ENCODE measurements around the gene NUP93. TPM values are rescaled to one million over a fixed set of nuclear protein-coding genes. Genes with fewer than 3 reads are reported as not detected.
A peak's percentile ranks its signal among the peaks of the same experiment; 100 is the strongest.

NUP93 gene
- total RNA-seq, 4 donors from 2014 or later, result 27.3 to 195 (median 31.4) TPM

- DNase-seq, result no peak
- Histone ChIP-seq H3K9me3 (no peaks in the 10 kb centered on the region), H3K27me3 (no peaks in the 10 kb centered on the region), H3K4me3 (no peak overlapping the region), H3K4me1 (no peaks in the 10 kb centered on the region), H3K27ac (no peak overlapping the region), H3K36me3 (no peaks in the 10 kb centered on the region)
- no peak for TF ChIP-seq POLR2A (IDR thresholded peaks at IDR 0.05)
These were observed 11.5 kb downstream of the NUP93 start for GRCh38 chr16:56741399-56741798.

DNA sequence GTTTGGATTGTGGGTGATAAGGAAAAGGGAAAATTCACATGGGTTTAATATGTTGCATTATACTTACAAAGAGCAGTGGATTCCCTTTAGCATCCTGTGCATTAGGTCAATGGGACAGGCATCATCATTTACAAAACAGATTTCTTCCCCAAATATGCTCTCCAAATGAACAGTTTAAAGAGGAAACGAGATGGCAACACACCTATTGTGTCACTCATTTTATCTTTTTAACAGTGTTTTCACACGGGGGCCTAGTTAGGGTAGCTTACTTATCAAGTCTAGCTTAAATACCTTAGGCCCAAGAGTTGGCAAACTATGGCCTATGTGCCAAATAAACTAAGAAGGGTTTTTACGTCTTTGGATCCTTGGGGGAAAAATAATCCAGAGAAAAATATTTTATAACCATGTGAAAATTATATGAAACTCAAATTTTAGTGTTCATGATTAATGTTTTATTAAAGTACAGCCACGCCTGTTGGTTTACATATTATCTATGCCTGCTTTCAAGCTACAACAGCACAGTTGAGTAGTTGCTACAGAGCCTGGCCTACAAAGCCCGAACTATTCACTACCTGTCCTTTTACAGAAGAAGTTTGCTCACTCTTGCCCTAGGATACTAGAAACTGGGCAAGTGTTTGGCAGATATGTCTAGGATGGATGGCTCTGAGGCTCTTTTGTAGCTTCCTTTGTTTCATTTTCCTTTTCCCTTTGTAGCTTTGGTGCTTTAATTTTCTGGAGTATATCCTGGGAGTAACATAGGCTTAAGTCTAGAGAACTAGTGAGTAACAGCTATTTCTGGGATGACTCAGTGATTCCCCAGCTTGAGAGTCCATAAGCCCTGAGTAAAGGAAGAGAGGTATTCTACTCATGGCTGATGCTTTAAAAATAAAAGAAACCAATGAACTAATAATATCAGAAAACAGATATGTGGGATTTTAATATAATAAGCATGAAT, 12.4 kb downstream of the NUP93 start:
- Histone ChIP-seq H3K9me3 (no peaks in the 10 kb centered on the region), H3K36me3 (no peaks in the 10 kb centered on the region), H3K27me3 (no peaks in the 10 kb centered on the region), H3K4me1 (no peaks in the 10 kb centered on the region), H3K27ac (peak overlapping the region in 2 of 4 donors; percentile 10 to 33), H3K4me3 (no peak overlapping the region)
- TF ChIP-seq POLR2A (IDR thresholded peaks at IDR 0.05) (no peak), CTCF (IDR thresholded peaks at IDR 0.05) (no peak)
- DNase-seq, result no peak

DNA sequence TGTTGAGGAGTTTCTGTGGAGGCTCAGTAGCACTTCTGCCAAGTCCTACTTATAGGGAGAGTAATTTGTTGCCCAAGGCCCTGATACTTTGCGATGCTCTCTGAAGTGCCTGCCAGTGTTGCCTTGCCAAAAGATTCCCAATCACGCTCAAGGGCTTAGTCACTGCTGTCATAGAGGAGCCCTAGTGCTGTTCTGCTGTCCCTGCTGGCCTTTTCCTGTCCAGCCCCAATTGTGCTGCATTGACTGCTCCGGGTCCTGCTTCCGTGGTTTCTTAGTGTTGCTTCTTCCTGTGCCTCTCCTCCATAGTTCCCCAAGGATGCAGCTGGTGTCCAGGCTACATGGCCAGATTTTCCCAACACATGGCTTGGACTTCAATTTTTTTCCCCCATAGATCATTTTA, 13.9 kb downstream of the NUP93 start:
- no peaks in the 10 kb centered on the region for H3K4me1 ChIP-seq
- no peaks in the 10 kb centered on the region for H3K27me3 ChIP-seq
- no peak overlapping the region for H3K27ac ChIP-seq
- H3K36me3 ChIP-seq, result no peaks in the 10 kb centered on the region
- H3K4me3 ChIP-seq, result no peak overlapping the region
- no peak for DNase-seq
- no peaks in the 10 kb centered on the region for H3K9me3 ChIP-seq
- TF ChIP-seq POLR2A (IDR thresholded peaks at IDR 0.05) (no peak), CTCF (IDR thresholded peaks at IDR 0.05) (no peak)

GRCh38 chr16:56744996-56745640, 15.2 kb downstream of the NUP93 start:
- Histone ChIP-seq H3K36me3 (no peaks in the 10 kb centered on the region), H3K4me1 (no peaks in the 10 kb centered on the region), H3K4me3 (no peak overlapping the region), H3K27me3 (no peaks in the 10 kb centered on the region), H3K27ac (no peak overlapping the region), H3K9me3 (no peaks in the 10 kb centered on the region)
- DNase-seq, result no peak
- TF ChIP-seq CTCF (IDR thresholded peaks at IDR 0.05), result no peak
- TF ChIP-seq POLR2A (IDR thresholded peaks at IDR 0.05), result no peak

DNA sequence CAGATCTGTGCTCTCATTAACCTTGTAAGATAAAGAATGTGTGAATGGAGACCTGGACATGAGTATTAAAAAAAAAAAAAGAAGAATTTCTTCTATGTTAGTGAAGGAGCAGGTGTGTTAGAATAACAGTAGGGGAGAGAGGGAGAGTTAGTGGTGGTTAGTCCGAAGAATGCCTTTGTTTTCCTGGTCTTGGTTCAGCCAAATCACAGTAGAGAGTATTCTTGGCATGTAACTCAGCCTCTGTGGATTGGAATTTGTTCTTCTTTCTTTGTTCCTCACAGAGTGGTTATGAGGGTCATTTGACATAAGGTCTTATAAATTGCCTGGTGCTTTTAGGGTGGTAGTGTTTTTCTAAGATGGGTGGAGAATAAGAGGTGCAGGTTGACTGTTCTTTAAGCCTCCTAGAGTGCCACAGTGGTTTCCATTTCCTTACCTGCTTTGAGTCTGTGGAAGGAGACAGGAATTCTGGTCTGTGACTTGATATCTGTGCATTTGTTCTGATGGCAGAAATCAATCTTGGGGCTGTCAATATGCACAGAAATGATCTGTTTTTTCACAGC, 17.6 kb downstream of the NUP93 start:
- Histone ChIP-seq H3K27ac (peak overlapping the region in 2 of 4 donors; percentile 33 to 52), H3K4me1 (no peaks in the 10 kb centered on the region), H3K9me3 (no peaks in the 10 kb centered on the region), H3K36me3 (no peaks in the 10 kb centered on the region), H3K4me3 (no peak overlapping the region), H3K27me3 (no peaks in the 10 kb centered on the region)
- no peak for TF ChIP-seq POLR2A (IDR thresholded peaks at IDR 0.05)
- no peak for TF ChIP-seq CTCF (IDR thresholded peaks at IDR 0.05)
- DNase-seq, result no peak

DNA sequence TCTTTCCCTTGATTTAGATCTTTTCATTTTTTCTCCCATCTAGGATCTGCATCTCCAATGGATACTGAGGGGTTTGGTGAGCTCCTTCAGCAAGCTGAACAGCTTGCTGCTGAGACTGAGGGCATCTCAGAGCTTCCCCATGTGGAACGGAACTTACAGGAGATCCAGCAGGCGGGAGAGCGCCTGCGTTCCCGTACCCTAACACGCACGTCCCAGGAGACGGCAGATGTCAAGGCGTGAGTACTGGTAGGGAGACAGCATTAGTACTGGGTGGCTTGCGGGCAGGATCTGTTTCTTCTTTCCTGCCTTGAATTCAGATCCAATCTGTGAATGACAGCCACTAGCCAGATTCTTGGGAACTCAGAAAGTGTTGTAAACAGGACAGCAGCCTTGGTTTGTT, 18.3 kb downstream of the NUP93 start:
- DNase-seq, result no peak
- no peak for TF ChIP-seq POLR2A (IDR thresholded peaks at IDR 0.05)
- TF ChIP-seq CTCF (IDR thresholded peaks at IDR 0.05), result no peak
- no peaks in the 10 kb centered on the region for H3K4me1 ChIP-seq
- H3K36me3 ChIP-seq, result no peaks in the 10 kb centered on the region
- peak overlapping the region in 2 of 4 donors; percentile 52 to 61 for H3K27ac ChIP-seq
- H3K9me3 ChIP-seq, result no peaks in the 10 kb centered on the region
- H3K4me3 ChIP-seq, result no peak overlapping the region
- no peaks in the 10 kb centered on the region for H3K27me3 ChIP-seq
